Natural killer cell (primary cell): ENCODE results near the gene RETREG1. TPM values are rescaled to one million over a fixed set of nuclear protein-coding genes. Genes with fewer than 3 reads are reported as not detected.

Experiments
- ATAC-seq, 3 donors: fragments of 150-1000 bp in 2 of 3; fragments of 200-7000 bp in 1 of 3; cut with Tn5 transposase; 1 replicate in 1 of 3; 2 replicates in 2 of 3; pipeline ENCODE4 v1.10.0; 2021; ENCODE audit warnings: mild to moderate bottlenecking in 2 of 3, moderate library complexity in 2 of 3
- DNase-seq, 2 donors: peaks; one replicate each; pipeline versions ENCODE4 v3.0.0 to v3.0.0-alpha.2; 2013 to 2021; ENCODE audit warnings: mixed read lengths in 1 of 2
- H3K27ac ChIP-seq: one replicate; pipeline ENCODE4 v1.5.1; 2013; ENCODE audit warnings: mild to moderate bottlenecking, low read length
- H3K27me3 ChIP-seq: one replicate; pipeline ENCODE4 v1.6.1; 2013; ENCODE audit warnings: low read length; ENCODE audit not compliant: control insufficient read depth, insufficient read depth
- H3K36me3 ChIP-seq: one replicate; pipeline ENCODE4 v1.6.1; 2013; ENCODE audit warnings: low read length; ENCODE audit not compliant: control insufficient read depth, insufficient read depth
- H3K4me1 ChIP-seq: one replicate; pipeline ENCODE4 v1.6.1; 2013; ENCODE audit warnings: low read length; ENCODE audit not compliant: control insufficient read depth, insufficient read depth
- H3K4me3 ChIP-seq: one replicate; pipeline ENCODE4 v1.5.1; 2013; ENCODE audit warnings: low read length
- H3K9me3 ChIP-seq: one replicate; pipeline ENCODE4 v1.6.1; 2013; ENCODE audit warnings: low read length; ENCODE audit not compliant: control insufficient read depth, insufficient read depth
- H3K27ac Mint-ChIP-seq, 2 donors: one replicate each; pipeline ENCODE4 v1.8.0; 2022; ENCODE audit warnings: mild to moderate bottlenecking in 2 of 2, mixed read lengths in 2 of 2, moderate library complexity in 1 of 2
- H3K27me3 Mint-ChIP-seq, 2 donors: one replicate each; pipeline ENCODE4 v1.8.0; 2022; ENCODE audit warnings: low read depth in 2 of 2, mixed read lengths in 2 of 2
- H3K36me3 Mint-ChIP-seq: one replicate; pipeline ENCODE4 v1.8.0; 2022; ENCODE audit warnings: mixed read lengths
- H3K4me1 Mint-ChIP-seq, 2 donors: one replicate each; pipeline ENCODE4 v1.8.0; 2022; ENCODE audit warnings: mixed read lengths in 2 of 2
- H3K4me3 Mint-ChIP-seq: one replicate; pipeline ENCODE4 v1.8.0; 2022; ENCODE audit warnings: mild to moderate bottlenecking, moderate library complexity, mixed read lengths
- H3K9me3 Mint-ChIP-seq, 2 donors: one replicate each; pipeline ENCODE4 v1.8.0; 2022; ENCODE audit warnings: mixed read lengths in 2 of 2
- CTCF ChIP-seq: fragments of 200-600 bp; IDR thresholded peaks from one replicate; pipeline ENCODE4 v1.8.0; 2022; ENCODE audit warnings: antibody characterized with exemption
- WGBS: methylation state at CpG from one replicate; pipeline ENCODE4 v1.1.7; 2013; ENCODE audit warnings: missing lambda C conversion rate; ENCODE audit not compliant: insufficient coverage; 5-methylcytosine and 5-hydroxymethylcytosine counted together
- intact Hi-C: fragments of 100-400 bp; cut with micrococcal nuclease; formaldehyde crosslinking; loops from one replicate; pipeline ENCODE4 v1.14.2; 2022
- total RNA-seq, 4 donors: library from RNA; stranded (reverse); fragments of 120-200 nt in 1 of 4; gene quantifications; one replicate each; pipeline versions ENCODE4 v1.2.3 to v1.2.4, GENCODE V29; 2013 to 2022

The RETREG1 gene
- total RNA-seq, 3 donors from 2014 or later (not counting 1 experiment from before 2014, with no cell fraction given): 2.1 to 4.5 (median 3.3) TPM

- TF ChIP-seq CTCF: no peak
- Mint-ChIP-seq H3K36me3 (no peaks in the 10 kb centered on the region), H3K27ac (no peak overlapping the region), H3K9me3 (no peaks in the 10 kb centered on the region), H3K27me3 (no peaks in the 10 kb centered on the region), H3K4me3 (no peak overlapping the region), H3K4me1 (no peaks in the 10 kb centered on the region)
- no peaks in the 10 kb centered on the region for H3K9me3 ChIP-seq
- intact Hi-C loops: no loop called here
- WGBS: 93% methylated on average over 3 of the region's 3 CpGs
- no peaks in the 10 kb centered on the region for H3K27me3 ChIP-seq
- H3K4me1 ChIP-seq: no peaks in the 10 kb centered on the region
- DNase-seq (no peak), ATAC-seq (no peak)
- H3K27ac ChIP-seq: no peak overlapping the region
- H3K4me3 ChIP-seq: no peak overlapping the region
- H3K36me3 ChIP-seq: no peaks in the 10 kb centered on the region
These were observed 26.1 kb downstream of the RETREG1 start for GRCh38 chr5:16590685-16591084.

- no peak overlapping the region for H3K27ac Mint-ChIP-seq
- no peak overlapping the region for H3K27ac ChIP-seq
- WGBS: 99% methylated on average over 3 of the region's 3 CpGs
- no peak for TF ChIP-seq CTCF
- no peaks in the 10 kb centered on the region for H3K36me3 ChIP-seq
- H3K4me3 ChIP-seq: no peak overlapping the region
- H3K4me3 Mint-ChIP-seq: no peak overlapping the region
- no peaks in the 10 kb centered on the region for H3K4me1 ChIP-seq
- H3K27me3 ChIP-seq: no peaks in the 10 kb centered on the region
- H3K4me1 Mint-ChIP-seq: no peaks in the 10 kb centered on the region
- H3K36me3 Mint-ChIP-seq: no peaks in the 10 kb centered on the region
- DNase-seq (no peak), ATAC-seq (no peak)
- intact Hi-C loops: no loop called here
- H3K27me3 Mint-ChIP-seq: no peaks in the 10 kb centered on the region
- no peaks in the 10 kb centered on the region for H3K9me3 Mint-ChIP-seq
- no peaks in the 10 kb centered on the region for H3K9me3 ChIP-seq
These were observed 27.1 kb downstream of the RETREG1 start for GRCh38 chr5:16589658-16590057.

- Histone ChIP-seq H3K36me3 (no peaks in the 10 kb centered on the region), H3K4me3 (no peak overlapping the region), H3K9me3 (no peaks in the 10 kb centered on the region), H3K4me1 (no peaks in the 10 kb centered on the region), H3K27me3 (no peaks in the 10 kb centered on the region), H3K27ac (no peak overlapping the region)
- Mint-ChIP-seq H3K9me3 (no peaks in the 10 kb centered on the region), H3K27me3 (no peaks in the 10 kb centered on the region), H3K27ac (no peak overlapping the region), H3K4me3 (no peak overlapping the region), H3K36me3 (no peaks in the 10 kb centered on the region), H3K4me1 (no peaks in the 10 kb centered on the region)
- ATAC-seq (no peak), DNase-seq (no peak)
- intact Hi-C loops: no loop called here
- TF ChIP-seq CTCF: no peak
- WGBS: 83% methylated on average over 10 of the region's 10 CpGs
These were observed 28.2 kb downstream of the RETREG1 start for GRCh38 chr5:16588434-16589214.

- H3K4me1 ChIP-seq: no peaks in the 10 kb centered on the region
- DNase-seq (no peak), ATAC-seq (no peak)
- WGBS: 90% methylated on average over 3 of the region's 3 CpGs
- H3K4me3 Mint-ChIP-seq: no peak overlapping the region
- no peak overlapping the region for H3K4me3 ChIP-seq
- TF ChIP-seq CTCF: no peak
- no peaks in the 10 kb centered on the region for H3K36me3 ChIP-seq
- no peaks in the 10 kb centered on the region for H3K4me1 Mint-ChIP-seq
- H3K9me3 ChIP-seq: no peaks in the 10 kb centered on the region
- H3K27me3 ChIP-seq: no peaks in the 10 kb centered on the region
- intact Hi-C loops: no loop called here
- no peaks in the 10 kb centered on the region for H3K9me3 Mint-ChIP-seq
- no peaks in the 10 kb centered on the region for H3K36me3 Mint-ChIP-seq
- no peak overlapping the region for H3K27ac Mint-ChIP-seq
- H3K27me3 Mint-ChIP-seq: no peaks in the 10 kb centered on the region
- H3K27ac ChIP-seq: no peak overlapping the region
These were observed 30.2 kb downstream of the RETREG1 start for GRCh38 chr5:16586556-16586955.
